SU-DHL-6 (cell line): ENCODE results near the gene CABP7.

ENCODE experiments used
- H2AFZ ChIP-seq: fragments of 200-600 bp; sonication (generic); 2 replicates; pipeline ENCODE4 v1.6.1; 2014; ENCODE audit warnings: low read depth, mild to moderate bottlenecking, moderate library complexity, mixed read lengths, antibody characterized with exemption, low read length; ENCODE audit not compliant: severe bottlenecking
- H3F3A ChIP-seq: fragments of 200-600 bp; shearing (Covaris generic); 2 replicates; pipeline ENCODE4 v1.6.0; 2016; ENCODE audit warnings: antibody characterized with exemption, mild to moderate bottlenecking; ENCODE audit not compliant: insufficient read depth
- H3K27ac ChIP-seq: fragments of 200-600 bp; sonication (generic); 2 replicates; pipeline ENCODE4 v1.5.1; 2016; ENCODE audit warnings: low read depth, mild to moderate bottlenecking, low read length, moderate library complexity, mixed read lengths
- H3K27me3 ChIP-seq: fragments of 200-600 bp; sonication (generic), shearing (Covaris generic); 2 replicates; pipeline ENCODE4 v1.6.0; 2014; ENCODE audit warnings: mild to moderate bottlenecking, low read length
- H3K36me3 ChIP-seq: fragments of 200-600 bp; sonication (generic); 2 replicates; pipeline ENCODE4 v1.6.1; 2014; ENCODE audit warnings: mild to moderate bottlenecking, low read length, mixed read lengths
- H3K4me2 ChIP-seq: fragments of 300-600, 200-600 bp; shearing (Covaris generic), sonication (generic); 2 replicates; pipeline ENCODE4 v1.6.0; 2014; ENCODE audit warnings: low read length, low read depth, mild to moderate bottlenecking; ENCODE audit not compliant: poor library complexity, severe bottlenecking
- H3K4me3 ChIP-seq: fragments of 200-600 bp; sonication (generic); 2 replicates; pipeline ENCODE4 v1.5.1; 2014; ENCODE audit warnings: antibody characterized with exemption, low read length, mild to moderate bottlenecking, mixed read lengths; ENCODE audit not compliant: insufficient read depth, poor library complexity, severe bottlenecking
- H3K79me2 ChIP-seq: fragments of 200-600 bp; sonication (generic); 2 replicates; pipeline ENCODE4 v1.6.1; 2014; ENCODE audit warnings: mild to moderate bottlenecking, low read length, moderate library complexity; ENCODE audit not compliant: insufficient read depth
- H3K9ac ChIP-seq: fragments of 200-600 bp; sonication (generic); 2 replicates; pipeline ENCODE4 v1.7.0; 2014; ENCODE audit warnings: mild to moderate bottlenecking, low read length
- H3K9me2 ChIP-seq: fragments of 200-600 bp; sonication (generic); replicated peaks from 2 replicates; pipeline ENCODE4 v1.6.1; 2014; ENCODE audit warnings: low read length; ENCODE audit not compliant: insufficient read depth
- H3K9me3 ChIP-seq: fragments of 200-600 bp; sonication (generic); 2 replicates; pipeline ENCODE4 v1.6.1; 2014; ENCODE audit warnings: low read length, mixed read lengths; ENCODE audit not compliant: insufficient read depth
- H4K20me1 ChIP-seq: fragments of 200-600 bp; sonication (generic); 2 replicates; pipeline ENCODE4 v1.6.1; 2014; ENCODE audit warnings: low read depth, mild to moderate bottlenecking, antibody characterized with exemption, low read length, moderate library complexity, mixed read lengths
- CTCF ChIP-seq: fragments of 200-600 bp; sonication (generic); IDR thresholded peaks from one replicate; pipeline ENCODE4 v1.5.1; 2017; ENCODE audit warnings: antibody characterized with exemption, mild to moderate bottlenecking, low read length, moderate library complexity; ENCODE audit not compliant: insufficient read depth, poor library complexity, severe bottlenecking
- EZH2phosphoT487 ChIP-seq: fragments of 200-600 bp; sonication (generic), shearing (Covaris generic); conservative IDR thresholded peaks from 2 replicates; pipeline ENCODE4 v1.6.1; 2018; ENCODE audit warnings: mild to moderate bottlenecking, antibody characterized with exemption, low read length, moderate library complexity, mixed read lengths

CABP7 gene

DNA sequence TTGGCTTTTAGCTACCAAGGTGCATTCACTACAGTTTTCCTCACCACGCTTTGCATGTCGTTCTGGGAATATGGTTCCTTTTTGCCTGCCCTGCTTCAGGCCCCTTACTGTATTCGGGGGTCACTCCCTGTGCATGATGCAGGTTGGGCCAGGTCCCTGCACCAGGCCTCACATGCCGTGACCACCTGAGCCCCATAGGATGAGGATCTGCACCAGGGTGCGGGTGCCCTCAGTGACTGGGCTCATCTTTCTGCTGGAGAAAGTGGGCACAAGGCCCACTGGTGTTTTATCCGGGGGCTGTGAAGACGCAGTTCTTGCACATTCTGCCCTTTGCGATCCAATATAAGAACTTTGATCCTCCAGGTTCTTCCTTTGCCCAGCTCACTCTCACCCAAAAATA lies 45.7 kb upstream of the CABP7 start:
- Histone ChIP-seq H3K9ac (no peak overlapping the region), H3K27me3 (no peaks in the 10 kb centered on the region), H4K20me1 (no peaks in the 10 kb centered on the region), H3K27ac (no peak overlapping the region), H3K36me3 (no peaks in the 10 kb centered on the region; the same call in 1 of the 2 replicates), H2AFZ (no peak overlapping the region), H3F3A (no peaks in the 10 kb centered on the region), H3K4me2 (no peak overlapping the region), H3K9me2 (no peaks in the 10 kb centered on the region), H3K79me2 (no peaks in the 10 kb centered on the region), H3K4me3 (no peak overlapping the region), H3K9me3 (no peaks in the 10 kb centered on the region)
- TF ChIP-seq EZH2phosphoT487, result no peak
- no peak for TF ChIP-seq CTCF

DNA sequence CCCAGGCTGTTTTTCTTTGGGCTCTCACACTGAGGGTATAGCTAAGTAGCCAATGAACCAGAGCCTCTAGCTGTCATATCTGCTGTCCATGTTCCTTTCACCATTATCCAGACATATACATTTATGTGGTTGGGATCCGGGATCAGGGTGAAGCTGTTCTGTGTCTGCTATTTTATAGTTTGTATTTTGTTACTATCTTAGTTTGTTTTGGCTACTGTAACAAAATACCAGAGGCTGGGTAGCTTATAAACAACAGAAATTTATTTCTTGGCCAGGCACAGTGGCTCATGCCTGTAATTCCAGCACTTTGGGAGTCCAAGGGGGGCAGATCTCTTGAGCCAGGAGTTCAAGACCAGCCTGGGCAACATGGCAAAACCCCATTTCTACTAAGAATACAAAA lies 40.5 kb upstream of the CABP7 start:
- TF ChIP-seq CTCF (no peak), EZH2phosphoT487 (no peak)
- peaks cover 3% of the 10 kb centered on the region; the same call in 1 of the 2 replicates for H3K36me3 ChIP-seq
- H3K9me2 ChIP-seq, result no peaks in the 10 kb centered on the region

GRCh38 chr22:29683536-29683935 lies 36.3 kb upstream of the CABP7 start:
- 0 out of 2 replicates have a peak, but pooled peaks cover 3% of the 10 kb centered on the region for H3K36me3 ChIP-seq

More for the DNA sequence above, 40.5 kb upstream of the CABP7 start:
- Histone ChIP-seq H3F3A (no peaks in the 10 kb centered on the region), H3K9ac (no peak overlapping the region), H3K4me2 (no peak overlapping the region), H3K27me3 (no peaks in the 10 kb centered on the region), H3K79me2 (no peaks in the 10 kb centered on the region), H3K4me3 (no peak overlapping the region), H2AFZ (no peak overlapping the region), H3K27ac (no peak overlapping the region), H4K20me1 (no peaks in the 10 kb centered on the region), H3K9me3 (no peaks in the 10 kb centered on the region)

More at GRCh38 chr22:29683536-29683935, 36.3 kb upstream of the CABP7 start:
- TF ChIP-seq CTCF (no peak), EZH2phosphoT487 (no peak)
- Histone ChIP-seq H3K27me3 (no peaks in the 10 kb centered on the region), H2AFZ (no peak overlapping the region), H3K4me2 (no peak overlapping the region), H4K20me1 (no peaks in the 10 kb centered on the region), H3K27ac (no peak overlapping the region), H3K9ac (no peak overlapping the region), H3K79me2 (no peaks in the 10 kb centered on the region), H3F3A (no peaks in the 10 kb centered on the region), H3K9me3 (no peaks in the 10 kb centered on the region), H3K4me3 (no peak overlapping the region), H3K9me2 (no peaks in the 10 kb centered on the region)
